Esophagus mucosa (tissue), 1 donor: ENCODE results near the gene FOXL3. TPM values are rescaled to one million over a fixed set of nuclear protein-coding genes. Genes with fewer than 3 reads are reported as not detected.
"Not testable (repeated sequence)": the region's sequence is repeated elsewhere in the genome, so short reads cannot be mapped to it uniquely, and the experiment has no call there.

Experiments used
- ATAC-seq: fragments of 200-7000 bp; cut with Tn5 transposase; one replicate; pipeline ENCODE4 v1.9.1; 2020
- total RNA-seq: library from RNA; stranded (reverse); gene quantifications from one replicate; pipeline ENCODE4 v1.2.4, GENCODE V29; 2023
- donor health status: DM: yes; HTN: yes; CAD: no.

The FOXL3 gene
- total RNA-seq, 1 donor from 2014 or later, result not detected

DNA sequence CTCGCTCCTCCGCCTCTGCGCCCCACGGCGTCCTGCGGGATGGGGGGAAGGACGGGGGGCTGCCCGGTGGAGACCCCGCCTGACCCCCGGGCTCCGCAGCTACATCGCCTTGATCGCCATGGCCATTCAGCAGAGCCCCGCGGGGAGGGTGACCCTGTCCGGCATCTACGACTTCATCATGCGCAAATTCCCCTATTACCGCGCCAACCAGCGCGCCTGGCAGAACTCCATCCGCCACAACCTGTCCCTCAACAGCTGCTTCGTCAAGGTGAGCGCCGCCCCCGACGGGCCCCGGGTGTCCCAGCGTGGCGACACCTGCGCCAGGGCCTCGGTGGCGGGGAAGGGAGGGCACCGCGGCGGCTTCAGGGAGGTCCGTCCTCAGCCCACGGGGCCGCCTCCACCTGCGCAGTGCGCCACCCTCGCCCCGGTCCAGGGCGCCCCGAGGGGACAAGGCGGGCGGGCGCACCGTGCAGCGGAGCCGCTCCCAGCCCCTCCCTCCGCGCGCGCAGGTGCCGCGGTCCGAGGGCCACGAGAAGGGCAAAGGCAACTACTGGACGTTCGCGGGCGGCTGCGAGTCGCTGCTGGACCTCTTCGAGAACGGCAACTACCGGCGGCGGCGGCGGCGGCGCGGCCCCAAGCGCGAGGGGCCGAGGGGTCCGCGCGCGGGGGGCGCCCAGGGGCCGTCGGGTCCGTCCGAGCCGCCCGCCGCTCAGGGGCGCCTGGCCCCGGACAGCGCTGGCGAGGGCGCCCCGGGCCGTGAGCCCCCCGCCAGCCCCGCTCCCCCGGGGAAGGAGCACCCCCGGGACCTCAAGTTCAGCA lies 793 bp downstream of the FOXL3 start:
- no peak for ATAC-seq

DNA sequence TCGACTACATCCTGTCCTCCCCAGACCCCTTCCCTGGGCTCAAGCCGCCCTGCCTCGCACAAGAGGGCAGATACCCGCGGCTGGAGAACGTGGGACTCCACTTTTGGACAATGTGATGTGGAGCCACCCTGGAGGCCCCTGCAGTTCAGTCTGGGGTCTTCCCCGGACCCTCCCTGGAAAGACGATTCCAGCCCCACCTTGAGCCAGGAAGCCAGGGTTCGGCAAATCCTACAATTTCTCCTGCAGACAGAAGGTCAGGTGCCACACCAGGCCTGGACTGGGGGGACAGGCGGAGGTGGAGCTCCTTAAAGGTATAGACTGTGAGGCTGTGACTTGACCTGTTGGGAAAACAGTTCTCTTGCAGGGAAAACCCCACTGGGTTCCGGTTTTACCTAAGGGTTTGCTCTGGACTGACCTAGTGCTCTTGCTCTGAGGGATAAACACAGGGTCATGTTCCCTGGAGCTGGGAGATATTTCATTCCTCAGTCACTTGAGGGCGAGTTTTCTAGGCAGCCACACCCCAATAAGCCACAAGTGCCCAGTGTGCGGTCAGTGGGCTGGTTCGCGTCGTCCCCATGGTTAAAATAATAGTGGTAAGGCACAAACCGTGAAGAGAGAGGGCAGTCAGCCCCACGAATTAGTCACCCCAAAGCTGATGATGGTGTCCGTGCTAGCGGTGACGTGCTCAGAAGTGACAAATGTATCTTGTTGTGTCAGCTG lies 1.6 kb downstream of the FOXL3 start:
- ATAC-seq, result no peak

DNA sequence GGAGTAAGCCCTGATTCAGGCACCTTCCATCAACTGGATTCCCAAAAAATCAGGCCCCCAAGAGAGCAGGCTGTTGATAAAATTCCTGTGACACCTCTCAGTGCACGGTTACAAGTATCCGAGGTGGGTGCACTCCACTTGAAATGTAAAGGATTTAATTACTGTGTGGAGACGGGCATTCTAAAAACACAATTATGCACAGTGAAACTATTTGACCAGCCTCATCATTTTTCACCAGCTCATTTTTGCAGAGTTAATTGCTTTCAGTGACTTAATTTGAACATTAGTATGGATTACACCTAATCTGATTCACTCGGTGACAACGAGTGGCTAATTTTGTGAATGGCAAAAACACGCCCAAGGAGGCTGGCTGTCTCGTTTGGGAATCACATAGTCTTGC lies 2.3 kb downstream of the FOXL3 start:
- ATAC-seq, result no peak

DNA sequence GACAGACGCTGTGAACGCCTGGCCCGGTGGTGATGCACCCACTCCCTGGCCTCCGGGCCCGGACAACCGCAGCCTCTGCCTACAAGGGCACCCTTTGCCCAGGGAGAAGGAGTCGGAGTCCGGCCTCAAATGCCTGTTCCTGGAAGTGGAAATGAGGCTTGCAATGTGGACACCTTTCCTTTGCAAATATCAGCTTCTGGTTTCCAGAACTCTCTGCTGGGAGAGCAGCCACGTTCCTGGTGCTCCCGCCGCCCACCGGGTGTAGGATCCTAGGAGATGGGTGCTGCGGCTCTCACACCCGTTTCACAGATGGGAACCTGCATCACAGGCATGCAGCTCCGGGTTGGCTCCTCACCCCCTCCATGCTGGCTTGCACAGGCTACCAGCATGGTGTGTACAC lies 2.9 kb downstream of the FOXL3 start:
- ATAC-seq, result no peak

DNA sequence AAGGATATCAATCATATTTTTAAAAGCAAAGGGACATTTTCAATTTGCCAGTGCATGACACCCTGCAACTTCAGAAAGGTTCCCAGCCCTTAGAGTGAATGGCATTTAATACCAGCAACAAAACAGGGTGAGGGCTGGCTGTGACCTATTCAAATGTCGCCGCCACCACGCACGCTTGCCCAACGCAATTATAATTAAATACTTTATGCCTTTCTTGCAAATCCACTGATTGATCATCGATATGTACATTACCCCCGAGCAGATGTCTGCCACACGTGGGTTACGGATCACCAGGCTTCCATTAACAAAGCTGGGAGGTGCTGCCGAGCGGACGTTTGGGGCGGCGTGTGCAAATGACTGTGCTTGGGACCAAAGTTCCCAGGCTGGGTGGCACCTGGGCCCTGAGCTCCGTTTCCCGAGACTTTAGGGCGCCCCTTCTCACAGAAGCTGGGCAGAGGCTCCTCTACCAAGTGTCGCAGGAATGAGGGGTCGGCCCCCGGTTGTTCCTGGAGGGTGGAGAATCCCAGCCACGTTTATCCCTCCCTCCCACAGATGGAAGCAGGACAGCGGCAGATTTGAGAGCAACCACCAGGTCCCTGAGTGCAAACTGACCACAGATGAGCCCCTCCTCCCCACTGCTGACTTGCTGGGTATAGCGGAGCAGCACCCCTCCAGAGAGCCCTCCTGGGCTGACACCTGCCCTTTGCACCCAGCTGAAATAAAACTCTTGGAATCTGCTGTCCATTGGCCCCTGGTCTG lies 3.9 kb downstream of the FOXL3 start:
- no peak for ATAC-seq

DNA sequence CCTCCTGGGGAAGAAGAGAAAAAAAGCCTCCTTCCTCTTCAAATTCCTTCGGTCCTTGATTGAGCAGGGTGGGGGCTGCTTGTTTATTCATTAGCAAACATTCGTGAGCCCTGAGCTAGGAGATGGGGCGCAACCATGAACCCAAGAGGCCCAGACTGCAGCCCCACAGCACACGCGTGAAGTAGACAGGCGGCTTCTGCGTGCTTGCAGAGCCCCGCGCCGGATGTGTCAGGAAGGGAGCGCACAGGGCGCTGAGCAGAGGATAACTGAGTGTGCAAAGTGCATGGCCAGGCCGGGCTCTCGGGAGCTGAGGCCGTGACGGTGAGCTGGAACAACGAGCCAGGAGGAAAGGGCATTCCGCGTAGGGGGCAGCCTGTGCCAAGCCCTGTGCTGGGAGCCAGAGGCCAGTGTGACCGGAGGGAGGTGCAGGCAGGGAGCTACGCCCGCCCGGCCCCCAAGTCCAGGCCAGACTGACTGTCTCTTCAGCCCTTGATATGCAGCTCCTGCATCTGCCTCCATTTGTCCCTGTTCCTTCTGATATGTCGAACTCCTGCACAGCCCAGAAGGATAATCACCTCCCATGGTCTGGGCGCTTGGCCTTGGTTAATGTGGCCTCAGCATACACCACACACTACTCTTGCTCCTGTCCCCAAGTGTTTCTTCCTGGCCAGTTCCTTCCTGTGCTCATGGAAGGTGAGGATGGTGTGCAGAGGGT lies 4.6 kb downstream of the FOXL3 start:
- ATAC-seq, result no peak

DNA sequence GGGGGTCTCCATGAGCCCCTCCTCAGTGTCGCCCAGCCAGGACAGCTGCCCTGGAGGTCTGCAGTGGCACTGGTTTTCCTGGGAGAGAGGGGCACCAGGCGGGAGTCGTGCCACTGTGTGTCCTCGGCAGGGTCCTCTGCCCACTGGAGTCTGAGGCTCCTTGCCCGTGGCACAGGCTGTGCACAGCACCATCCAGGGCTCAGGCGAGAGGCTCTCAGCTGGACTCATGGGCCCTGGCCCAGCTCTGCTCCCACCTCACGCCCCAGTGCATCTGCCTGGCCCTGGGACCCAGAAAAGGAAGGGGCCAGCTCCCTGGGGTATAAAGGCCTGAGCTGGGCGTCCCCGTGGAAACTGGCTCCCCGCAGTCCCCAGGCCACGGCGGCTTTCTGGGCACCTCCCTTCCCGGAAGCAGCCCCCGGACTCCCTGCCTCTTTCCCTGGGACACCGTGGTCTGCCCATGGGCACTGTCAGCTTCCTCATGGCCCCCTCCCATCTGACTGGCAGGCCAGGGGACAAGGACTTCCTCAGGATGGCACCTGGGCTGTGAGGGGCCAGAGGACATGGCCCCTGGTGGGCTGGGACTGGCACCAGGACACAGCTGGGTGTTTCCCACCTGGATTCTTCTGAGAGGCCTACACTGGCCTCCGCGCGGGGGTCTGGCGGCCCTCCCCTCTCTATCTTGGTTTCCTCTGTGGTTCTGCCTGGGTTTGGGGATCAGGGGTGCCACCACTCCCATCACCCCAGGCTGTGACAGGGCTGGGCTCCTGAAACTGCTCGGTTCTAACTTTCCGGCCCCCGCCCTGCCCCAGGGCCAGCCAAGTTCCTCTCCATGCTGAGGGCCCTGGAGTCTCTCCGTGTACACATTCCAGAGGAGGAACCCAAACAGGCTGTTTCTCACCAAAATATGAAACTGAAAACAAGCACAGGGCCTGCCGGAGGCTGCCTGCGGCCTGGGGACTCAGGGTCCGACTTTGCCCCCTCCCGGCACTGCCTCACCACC lies 5.5 kb downstream of the FOXL3 start:
- no peak for ATAC-seq

DNA sequence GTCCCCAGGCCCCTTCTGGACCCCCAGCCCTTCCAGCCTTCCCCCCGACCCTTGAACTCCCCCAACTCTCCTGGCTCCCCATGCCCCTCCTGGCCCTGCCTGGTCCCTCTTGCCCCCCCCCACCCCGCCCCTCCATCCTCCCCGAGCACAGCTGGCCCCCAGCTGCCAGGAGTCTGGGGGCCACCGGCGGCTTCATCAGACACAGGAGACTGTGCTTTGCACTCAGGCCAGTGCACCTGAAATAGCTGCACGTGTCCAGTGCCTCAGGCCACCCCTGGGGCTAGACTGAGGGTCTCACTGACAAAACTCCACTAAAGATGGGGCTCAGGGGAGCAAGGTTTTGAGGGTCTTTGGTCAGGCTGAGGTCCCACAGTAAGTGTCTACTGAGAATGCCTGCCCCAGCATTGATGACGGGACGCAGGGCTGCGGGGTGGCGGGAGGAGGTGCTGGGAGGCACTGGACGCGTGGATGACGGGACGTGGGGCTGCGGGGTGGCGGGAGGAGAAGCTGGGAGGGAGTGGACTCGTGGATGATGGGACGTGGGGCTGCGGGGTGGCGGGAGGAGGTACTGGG lies 6.5 kb downstream of the FOXL3 start:
- no peak for ATAC-seq

DNA sequence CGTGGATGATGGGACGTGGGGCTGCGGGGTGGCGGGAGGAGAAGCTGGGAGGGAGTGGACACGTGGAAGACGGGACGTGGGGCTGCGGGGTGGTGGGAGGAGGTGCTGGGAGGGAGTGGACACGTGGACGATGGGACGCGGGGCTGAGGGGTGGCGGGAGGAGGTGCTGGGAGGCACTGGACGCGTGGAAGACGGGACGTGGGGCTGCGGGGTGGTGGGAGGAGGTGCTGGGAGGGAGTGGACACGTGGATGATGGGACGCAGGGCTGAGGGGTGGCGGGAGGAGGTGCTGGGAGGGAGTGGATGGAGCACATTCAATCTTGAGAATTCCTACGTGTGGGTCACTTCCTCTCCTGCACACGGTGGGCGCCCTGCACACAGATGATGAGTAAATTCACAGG lies 7.2 kb downstream of the FOXL3 start:
- not testable (repeated sequence) for ATAC-seq

DNA sequence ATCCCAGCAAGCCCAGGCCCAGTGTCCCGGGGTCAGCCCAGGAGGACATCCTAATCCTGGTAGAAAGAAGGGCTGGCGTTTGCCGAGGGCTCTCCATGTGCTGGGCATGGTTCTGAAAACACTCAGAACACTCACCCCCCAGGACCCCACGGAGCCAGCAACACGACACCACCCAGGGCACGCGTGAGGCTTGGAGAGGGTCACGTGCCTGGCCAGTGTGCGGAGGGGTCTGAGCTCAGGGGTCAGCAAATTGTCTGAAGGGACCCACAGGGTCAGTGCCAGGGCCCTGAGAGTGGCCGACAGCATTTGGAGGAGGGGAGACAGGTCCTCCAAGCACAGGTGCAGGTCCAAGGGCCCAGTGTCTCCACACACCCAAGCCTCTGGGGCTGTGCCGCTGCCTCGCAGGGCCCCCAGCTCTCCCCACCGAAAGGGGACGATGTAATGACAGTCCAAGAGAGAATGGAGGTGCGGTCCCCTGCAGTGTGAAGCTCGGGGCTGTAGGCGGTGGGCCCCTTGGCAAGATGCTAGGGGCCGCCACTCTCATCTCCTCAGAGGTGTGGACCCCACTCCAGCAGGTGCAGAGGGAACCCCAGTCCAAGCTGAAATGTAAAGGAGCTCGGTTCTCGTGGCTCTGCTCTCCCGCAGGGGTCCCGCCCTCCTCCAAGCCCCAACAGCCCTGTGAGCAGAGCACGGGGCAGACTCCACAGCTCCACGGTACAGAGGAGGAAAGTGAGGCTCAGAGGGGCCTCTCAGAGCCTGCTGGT lies 7.8 kb downstream of the FOXL3 start:
- no peak for ATAC-seq

DNA sequence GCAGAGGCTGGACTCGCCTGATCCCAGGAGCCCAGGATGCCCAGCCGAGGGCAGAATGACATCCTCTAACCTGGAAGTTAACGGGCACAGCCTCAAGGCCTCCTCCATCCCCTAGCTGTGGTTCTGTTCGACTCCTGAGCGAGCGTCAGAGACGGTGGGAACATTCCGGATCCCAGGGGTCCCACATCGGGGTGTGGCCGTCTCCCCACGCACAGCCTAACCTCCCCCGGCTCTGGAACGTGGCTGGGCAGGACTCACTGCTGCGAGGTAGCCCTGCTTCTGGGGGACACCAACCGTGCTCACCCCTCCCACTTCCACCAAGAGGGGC lies 8.4 kb downstream of the FOXL3 start:
- ATAC-seq, result no peak

DNA sequence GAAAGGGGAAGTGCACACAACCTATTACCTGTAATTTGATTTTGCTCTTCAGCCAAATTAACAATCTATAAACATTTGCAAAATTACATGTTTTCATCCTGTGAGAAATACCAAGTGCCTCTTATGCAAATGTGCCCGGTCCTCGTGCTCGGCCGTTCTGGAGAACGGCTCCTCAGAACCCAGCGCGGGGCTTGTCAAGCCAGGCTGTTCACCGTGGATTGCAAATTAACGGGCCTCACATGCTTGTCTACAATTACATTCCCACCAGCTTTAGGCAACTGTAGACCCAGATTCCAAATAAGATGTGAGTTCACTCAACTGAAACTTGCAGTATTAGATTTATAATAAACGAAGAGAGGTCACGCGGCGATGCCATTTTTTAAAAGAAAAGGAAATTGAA lies 8.8 kb downstream of the FOXL3 start:
- no peak for ATAC-seq

DNA sequence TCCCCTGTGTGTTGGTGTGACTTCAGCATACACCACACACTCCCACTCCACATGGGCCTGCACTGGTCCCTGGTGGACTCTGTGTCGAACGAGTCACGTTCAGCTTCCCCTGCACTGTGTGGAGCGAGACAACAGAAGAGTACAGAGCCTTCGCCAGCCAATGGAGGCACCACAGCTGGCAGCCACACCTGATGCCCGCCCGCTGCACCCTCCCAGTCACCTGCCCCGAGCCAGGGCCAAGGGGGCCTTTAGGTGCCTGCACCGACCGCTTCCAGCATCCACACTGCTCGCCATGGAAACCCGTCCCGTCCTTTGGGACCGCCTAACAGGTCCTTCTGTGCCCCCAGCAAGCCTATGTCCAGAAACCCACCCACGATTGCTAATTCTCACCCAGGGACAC lies 9.2 kb downstream of the FOXL3 start:
- ATAC-seq, result no peak

DNA sequence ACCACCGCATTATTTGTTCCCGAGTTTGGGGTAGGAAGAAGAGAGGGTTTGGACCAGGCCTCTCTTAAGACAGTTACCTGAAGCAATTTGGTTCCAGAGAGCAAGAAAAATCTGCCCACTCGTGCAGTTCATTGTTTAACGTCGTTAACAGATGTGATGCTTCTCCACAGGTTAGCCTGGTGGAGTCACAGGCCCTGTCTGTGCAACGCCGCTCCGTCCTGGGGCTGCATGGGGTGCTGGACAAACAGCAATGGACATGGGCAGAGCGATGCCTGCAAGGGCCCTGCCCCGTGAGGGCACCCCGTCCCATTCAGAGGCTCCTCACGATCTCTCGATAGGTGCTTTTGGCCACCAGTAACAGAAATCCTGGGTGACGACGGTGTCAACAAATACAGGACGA lies 9.7 kb downstream of the FOXL3 start:
- no peak for ATAC-seq

DNA sequence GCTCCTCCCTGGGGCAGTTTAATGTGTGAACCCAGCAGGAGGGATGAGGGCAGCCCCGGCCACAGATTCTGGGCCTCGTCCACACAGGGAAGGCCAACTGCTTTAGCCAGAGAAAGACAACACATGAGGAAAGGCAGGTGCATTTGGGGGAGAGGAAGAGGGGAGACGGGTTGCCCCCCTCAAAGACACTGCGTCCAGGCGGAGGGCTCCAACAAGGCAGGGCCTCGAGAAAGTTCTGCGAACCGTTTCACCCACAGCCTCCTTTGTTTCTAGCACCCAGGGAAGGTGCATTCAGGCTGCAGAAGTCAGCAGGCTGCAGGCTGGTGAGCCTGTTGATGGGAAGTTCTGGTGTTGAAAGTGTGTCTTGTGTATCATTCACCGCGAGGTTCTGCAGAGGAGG lies 10.1 kb downstream of the FOXL3 start:
- no peak for ATAC-seq

DNA sequence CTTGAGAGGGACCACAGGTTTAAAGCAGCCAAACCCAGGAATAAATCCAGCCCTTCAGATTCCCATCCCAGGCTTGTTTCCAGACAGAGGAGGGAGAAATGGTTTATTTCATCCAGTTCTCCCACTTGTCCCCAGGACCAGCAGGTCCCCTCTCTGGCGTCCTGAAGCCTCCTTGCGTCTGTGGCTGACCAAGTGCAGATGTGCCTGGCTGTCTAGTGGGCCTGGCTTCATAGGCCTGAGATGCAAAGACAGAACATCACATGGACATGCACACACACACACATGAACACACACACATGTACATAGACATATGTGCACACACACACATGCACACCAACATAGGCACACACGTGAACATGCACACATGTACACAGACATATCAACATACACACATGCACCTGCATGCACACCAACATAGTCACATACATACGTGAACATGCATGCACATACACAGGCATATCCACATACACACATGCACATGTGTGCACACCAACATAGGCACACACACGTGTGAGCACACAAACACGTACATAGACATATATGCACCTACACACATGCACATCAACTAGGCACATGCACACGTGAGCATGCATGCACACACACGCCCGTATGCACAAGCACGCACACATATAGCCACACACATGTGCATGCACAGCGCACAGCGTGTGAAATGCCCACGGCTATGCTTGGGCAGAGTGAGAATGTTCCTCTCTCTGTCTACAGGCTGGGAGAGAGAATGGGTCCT lies 10.7 kb downstream of the FOXL3 start:
- no peak for ATAC-seq

DNA sequence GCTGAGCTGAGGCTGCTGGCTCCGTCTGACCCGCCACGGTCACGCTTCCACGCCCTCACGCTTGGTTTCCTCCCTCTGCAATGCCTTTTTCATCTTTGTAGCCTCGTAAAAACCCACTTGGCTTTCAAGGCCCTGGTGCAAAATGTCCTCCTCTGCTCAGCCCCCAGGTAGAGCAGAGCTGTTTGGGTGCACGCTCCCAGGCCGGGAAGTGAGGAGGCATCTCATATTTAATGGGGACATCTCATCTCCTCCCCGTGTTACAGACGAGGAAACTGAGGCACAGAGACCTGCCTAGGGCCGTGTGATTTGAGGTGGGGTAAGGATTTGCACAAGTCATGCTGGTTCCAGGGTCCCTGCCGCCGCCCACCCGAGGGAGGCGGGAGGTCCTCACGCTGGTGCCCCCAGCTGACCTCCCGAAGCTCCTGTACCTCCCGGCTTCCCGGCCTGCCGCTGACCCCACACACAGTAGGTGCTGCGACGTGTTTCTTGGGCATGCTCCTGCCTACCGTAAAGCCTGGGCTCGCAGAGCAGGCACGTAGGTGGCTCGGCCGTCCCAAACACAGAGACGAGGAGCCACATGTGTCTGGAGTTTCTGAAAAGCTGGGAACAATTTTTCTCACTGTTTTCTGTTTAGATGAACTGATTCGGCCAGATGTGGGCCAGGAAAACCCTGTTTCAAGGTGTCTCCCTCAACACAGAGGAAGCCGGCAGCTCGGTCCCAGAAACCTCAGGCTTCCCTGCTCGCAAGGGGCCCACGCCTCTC lies 11.5 kb downstream of the FOXL3 start:
- no peak for ATAC-seq

DNA sequence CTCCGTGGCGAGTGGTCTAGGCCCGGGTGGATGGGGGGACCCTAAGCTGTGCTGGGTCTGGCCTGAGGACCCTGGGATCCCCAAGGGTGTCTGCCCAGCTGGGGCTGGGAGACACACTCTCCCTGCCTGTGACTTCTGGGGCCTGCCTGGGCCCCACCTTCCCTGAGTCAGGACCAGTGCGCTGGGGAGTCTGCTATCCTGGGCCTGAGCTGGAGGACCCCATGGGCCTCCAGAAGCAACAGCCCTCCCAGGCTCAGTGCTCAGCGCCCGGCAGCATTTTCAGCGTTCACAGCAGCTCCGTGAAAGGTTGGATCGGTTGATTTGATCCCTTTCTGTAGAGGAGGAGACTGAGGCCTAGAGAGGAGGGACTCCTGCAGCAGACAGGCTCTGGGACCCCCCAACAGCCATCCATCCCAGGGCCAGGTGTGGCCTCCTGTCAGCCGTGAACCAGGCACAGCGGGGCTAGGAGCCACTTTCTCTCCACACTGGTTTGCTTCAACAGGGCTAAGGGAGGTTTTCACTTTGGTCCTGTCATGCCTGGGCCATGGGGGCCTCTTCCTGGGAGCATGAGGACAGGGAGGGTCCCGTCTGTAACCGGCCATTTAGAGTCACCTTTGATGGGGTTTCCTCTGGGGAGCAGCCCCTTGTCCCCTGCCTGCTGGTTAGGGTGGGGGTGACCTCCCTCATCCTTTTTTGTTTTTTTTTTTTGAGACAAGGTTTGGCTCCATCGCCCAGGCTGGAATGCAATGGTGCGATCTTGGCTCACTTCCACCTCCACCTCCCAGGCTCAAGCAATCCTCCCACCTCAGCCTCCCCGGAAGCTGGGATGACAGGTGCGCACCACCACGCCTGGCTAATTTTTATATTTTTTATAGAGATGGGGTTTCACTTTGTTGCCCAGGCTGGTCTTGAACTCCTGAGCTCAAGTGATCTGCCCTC lies 12.4 kb downstream of the FOXL3 start:
- no peak for ATAC-seq
